AG10803 (cell line): ENCODE results near the gene RBM20.

Experiments used
- DNase-seq: peaks from one replicate; pipeline ENCODE4 v3.0.0; 2010; ENCODE audit warnings: low read depth
- H3K4me3 ChIP-seq: 2 replicates; pipeline ENCODE4 v1.5.1; 2011; ENCODE audit warnings: mild to moderate bottlenecking, low read length, control low read depth
- CTCF ChIP-seq: conservative IDR thresholded peaks from 2 replicates; pipeline ENCODE4 v1.5.1; 2011; ENCODE audit warnings: mild to moderate bottlenecking, low read length, control low read depth, inconsistent platforms

Gene RBM20

GRCh38 chr10:110751850-110752249 is 107.7 kb downstream of the RBM20 start:
- TF ChIP-seq CTCF: no peak
- DNase-seq: no peak
- no peak overlapping the region for H3K4me3 ChIP-seq

- no peak for TF ChIP-seq CTCF
- DNase-seq: no peak
- no peak overlapping the region for H3K4me3 ChIP-seq
These were observed 109.3 kb downstream of the RBM20 start for GRCh38 chr10:110753462-110753861.

- TF ChIP-seq CTCF: no peak
- no peak overlapping the region for H3K4me3 ChIP-seq
- no peak for DNase-seq
These were observed 110.4 kb downstream of the RBM20 start for GRCh38 chr10:110754375-110755105.

- TF ChIP-seq CTCF: no peak
- no peak overlapping the region for H3K4me3 ChIP-seq
- DNase-seq: no peak
These were observed 111.6 kb downstream of the RBM20 start for GRCh38 chr10:110755781-110756180.

- no peak for DNase-seq
- TF ChIP-seq CTCF: no peak
These were observed 112.7 kb downstream of the RBM20 start for GRCh38 chr10:110756876-110757275.

GRCh38 chr10:110757586-110757985 is 113.5 kb downstream of the RBM20 start:
- no peak for DNase-seq
- no peak overlapping the region for H3K4me3 ChIP-seq
- no peak for TF ChIP-seq CTCF

More at GRCh38 chr10:110756876-110757275, 112.7 kb downstream of the RBM20 start:
- H3K4me3 ChIP-seq: no peak overlapping the region

- TF ChIP-seq CTCF: no peak
- no peak for DNase-seq
- no peak overlapping the region for H3K4me3 ChIP-seq
These were observed 114.1 kb downstream of the RBM20 start for GRCh38 chr10:110758128-110758765.
